Epithelial cell of proximal tubule (primary cell): ENCODE measurements around the gene UCP1. TPM values are rescaled to one million over a fixed set of nuclear protein-coding genes. Genes with fewer than 3 reads are reported as not detected.

Experiments used
- total RNA-seq: library from RNA; depleted of rRNA; stranded (reverse); fragments of >200 nt; gene quantifications from 2 replicates; pipeline ENCODE4 v1.2.3, GENCODE V29; 2015

UCP1 gene
- total RNA-seq, 1 donor from 2014 or later, result not detected

Other genes with a start within 250 kb of the UCP1 start
- gene SCOC, start 195.3 kb downstream of the UCP1 start, total RNA-seq, result 68.3 and 79.8 TPM in 2 replicates
- gene CLGN, start 141.3 kb downstream of the UCP1 start, total RNA-seq, result 7.7 and 8.1 TPM in 2 replicates
- gene MGAT4D, start 70.7 kb downstream of the UCP1 start, total RNA-seq, result not detected in 2 replicates
- 15.8 and 44.7 TPM in 2 replicates for gene ELMOD2, start 44.8 kb downstream of the UCP1 start, total RNA-seq
- 15.1 and 20.3 TPM in 2 replicates for gene TBC1D9, start 187.4 kb upstream of the UCP1 start, total RNA-seq